Fibroblast of lung (primary cell): ENCODE data around the gene BANF2.

Experiments used
- EZH2 ChIP-seq: IDR thresholded peaks from 2 replicates; pipeline ENCODE4 v1.5.1; 2012; ENCODE audit warnings: low read length, control low read depth, mild to moderate bottlenecking; ENCODE audit errors: missing control alignments
- TF ChIP-seq, protein P1 (sequence below), 2 donors: IDR thresholded peaks in 1 of 2; conservative IDR thresholded peaks in 1 of 2; 1 replicate in 1 of 2; 2 replicates in 1 of 2; pipeline ENCODE4 v1.5.1; 2011 to 2012; ENCODE audit warnings: low read length in 2 of 2, control low read depth in 1 of 2, inconsistent platforms in 1 of 2, low read depth in 1 of 2, mild to moderate bottlenecking in 1 of 2

DNA sequence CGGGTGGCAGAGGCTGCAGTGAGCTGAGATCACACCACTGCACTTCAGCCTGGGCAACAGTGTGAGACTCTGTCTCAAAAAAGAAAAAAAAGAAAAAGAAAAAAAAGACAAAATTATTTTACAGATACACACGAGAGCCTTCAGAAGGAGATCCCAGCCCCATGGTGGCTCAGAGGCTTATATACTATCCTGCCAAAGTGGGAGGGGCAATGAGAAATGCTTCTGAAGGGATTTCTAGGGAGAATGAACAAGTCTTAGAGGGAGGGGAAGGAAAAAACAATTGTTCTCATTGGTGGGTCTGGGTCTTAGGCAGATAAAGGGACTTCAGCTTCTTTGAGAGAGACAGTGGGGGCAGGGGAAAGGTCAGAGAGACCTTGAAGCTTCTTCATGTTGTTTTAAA is 76.8 kb downstream of the BANF2 start:
- no peak for TF ChIP-seq EZH2
- TF ChIP-seq, protein P1, sequence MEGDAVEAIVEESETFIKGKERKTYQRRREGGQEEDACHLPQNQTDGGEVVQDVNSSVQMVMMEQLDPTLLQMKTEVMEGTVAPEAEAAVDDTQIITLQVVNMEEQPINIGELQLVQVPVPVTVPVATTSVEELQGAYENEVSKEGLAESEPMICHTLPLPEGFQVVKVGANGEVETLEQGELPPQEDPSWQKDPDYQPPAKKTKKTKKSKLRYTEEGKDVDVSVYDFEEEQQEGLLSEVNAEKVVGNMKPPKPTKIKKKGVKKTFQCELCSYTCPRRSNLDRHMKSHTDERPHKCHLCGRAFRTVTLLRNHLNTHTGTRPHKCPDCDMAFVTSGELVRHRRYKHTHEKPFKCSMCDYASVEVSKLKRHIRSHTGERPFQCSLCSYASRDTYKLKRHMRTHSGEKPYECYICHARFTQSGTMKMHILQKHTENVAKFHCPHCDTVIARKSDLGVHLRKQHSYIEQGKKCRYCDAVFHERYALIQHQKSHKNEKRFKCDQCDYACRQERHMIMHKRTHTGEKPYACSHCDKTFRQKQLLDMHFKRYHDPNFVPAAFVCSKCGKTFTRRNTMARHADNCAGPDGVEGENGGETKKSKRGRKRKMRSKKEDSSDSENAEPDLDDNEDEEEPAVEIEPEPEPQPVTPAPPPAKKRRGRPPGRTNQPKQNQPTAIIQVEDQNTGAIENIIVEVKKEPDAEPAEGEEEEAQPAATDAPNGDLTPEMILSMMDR (conservative IDR thresholded peaks at IDR 0.05 in 1 of 2, IDR thresholded peaks at IDR 0.05 in 1 of 2; ENCODE audit: low read depth in 1 of 2, low read length in 2 of 2): no peak
